Loucy (cell line): ENCODE results near the gene PDIA2.
"Not testable (repeated sequence)": the region's sequence is repeated elsewhere in the genome, so short reads cannot be mapped to it uniquely, and the experiment has no call there.

Experiments used
- H2AFZ ChIP-seq: fragments of 200-600 bp; sonication (generic); 2 replicates; pipeline ENCODE4 v1.6.0; 2016; ENCODE audit warnings: antibody characterized with exemption, mild to moderate bottlenecking, low read length, moderate library complexity
- H3F3A ChIP-seq: fragments of 200-600 bp; 2 replicates; pipeline ENCODE4 v1.6.0; 2016; ENCODE audit warnings: antibody characterized with exemption, low read depth, mild to moderate bottlenecking
- H3K27me3 ChIP-seq: fragments of 200-600 bp; sonication (generic); 2 replicates; pipeline ENCODE4 v1.6.1; 2014; ENCODE audit warnings: low read length, mild to moderate bottlenecking; ENCODE audit not compliant: insufficient read depth, poor library complexity, severe bottlenecking
- H3K36me3 ChIP-seq: fragments of 200-600 bp; sonication (generic); 2 replicates; pipeline ENCODE4 v1.6.1; 2016; ENCODE audit warnings: low read length; ENCODE audit not compliant: insufficient read depth
- H3K4me1 ChIP-seq: fragments of 200-600 bp; sonication (generic); 2 replicates; pipeline ENCODE4 v1.5.1; 2014; ENCODE audit warnings: low read length, mild to moderate bottlenecking; ENCODE audit not compliant: insufficient read depth, poor library complexity, severe bottlenecking
- H3K4me2 ChIP-seq: fragments of 200-600 bp; sonication (generic); 2 replicates; pipeline ENCODE4 v1.6.0; 2014; ENCODE audit warnings: antibody characterized with exemption, low read length, low read depth, mild to moderate bottlenecking; ENCODE audit not compliant: poor library complexity, severe bottlenecking
- H3K4me3 ChIP-seq: fragments of 200-600 bp; sonication (generic); 2 replicates; pipeline ENCODE4 v1.5.1; 2014; ENCODE audit warnings: low read length, mild to moderate bottlenecking, mixed read lengths; ENCODE audit not compliant: poor library complexity, severe bottlenecking
- H3K79me2 ChIP-seq: fragments of 200-600 bp; sonication (generic); 2 replicates; pipeline ENCODE4 v1.6.1; 2014; ENCODE audit warnings: low read length; ENCODE audit not compliant: insufficient read depth
- H3K9ac ChIP-seq: fragments of 200-600 bp; sonication (generic); 2 replicates; pipeline ENCODE4 v1.6.0; 2014; ENCODE audit warnings: mild to moderate bottlenecking, low read depth, low read length, moderate library complexity; ENCODE audit not compliant: poor library complexity, severe bottlenecking
- H3K9me2 ChIP-seq: fragments of 200-600 bp; sonication (generic); replicated peaks from 2 replicates; pipeline ENCODE4 v1.6.1; 2016; ENCODE audit warnings: low read depth, low read length, mixed read lengths
- H3K9me3 ChIP-seq: fragments of 200-600 bp; sonication (generic); 2 replicates; pipeline ENCODE4 v1.6.1; 2014; ENCODE audit warnings: mild to moderate bottlenecking, antibody characterized with exemption, low read length, low read depth; ENCODE audit not compliant: insufficient read depth
- H4K20me1 ChIP-seq: fragments of 200-600 bp; sonication (generic); 2 replicates; pipeline ENCODE4 v1.6.0; 2014; ENCODE audit warnings: antibody characterized with exemption, low read length, mild to moderate bottlenecking; ENCODE audit not compliant: insufficient read depth, poor library complexity, severe bottlenecking
- CTCF ChIP-seq: fragments of 200-600 bp; sonication (generic); conservative IDR thresholded peaks from 2 replicates; pipeline ENCODE4 v1.5.1; 2014; ENCODE audit warnings: mild to moderate bottlenecking, antibody characterized with exemption, low read length
- EZH2phosphoT487 ChIP-seq: fragments of 200-600 bp; IDR thresholded peaks from 2 replicates; pipeline ENCODE4 v1.6.1; 2018; ENCODE audit warnings: antibody characterized with exemption, mild to moderate bottlenecking, moderate library complexity, borderline replicate concordance

The PDIA2 gene

GRCh38 chr16:265711-266110 lies 17.3 kb upstream of the PDIA2 start:
- Histone ChIP-seq H3K79me2 (no peaks in the 10 kb centered on the region), H3K27me3 (no peaks in the 10 kb centered on the region), H3K4me1 (no peaks in the 10 kb centered on the region), H3F3A (no peaks in the 10 kb centered on the region), H3K9ac (no peak overlapping the region), H3K4me3 (no peak overlapping the region), H3K4me2 (no peak overlapping the region), H3K9me2 (no peaks in the 10 kb centered on the region), H3K9me3 (no peaks in the 10 kb centered on the region), H4K20me1 (no peaks in the 10 kb centered on the region), H2AFZ (no peak overlapping the region), H3K36me3 (no peaks in the 10 kb centered on the region)
- TF ChIP-seq CTCF = no peak
- TF ChIP-seq EZH2phosphoT487 = no peak

GRCh38 chr16:266258-267164 lies 16.5 kb upstream of the PDIA2 start:
- H3K79me2 ChIP-seq = no peaks in the 10 kb centered on the region
- H3K9me2 ChIP-seq = no peaks in the 10 kb centered on the region
- no peak overlapping the region for H3K4me3 ChIP-seq
- H3F3A ChIP-seq = no peaks in the 10 kb centered on the region
- no peaks in the 10 kb centered on the region for H3K36me3 ChIP-seq
- no peak overlapping the region for H3K4me2 ChIP-seq
- H3K27me3 ChIP-seq = no peaks in the 10 kb centered on the region
- H3K4me1 ChIP-seq = no peaks in the 10 kb centered on the region
- no peak overlapping the region for H3K9ac ChIP-seq
- no peak overlapping the region for H2AFZ ChIP-seq
- no peaks in the 10 kb centered on the region for H4K20me1 ChIP-seq
- no peaks in the 10 kb centered on the region for H3K9me3 ChIP-seq
- TF ChIP-seq EZH2phosphoT487 = no peak
- TF ChIP-seq CTCF = no peak

- H3K79me2 ChIP-seq, H3K9ac ChIP-seq, H3K27me3 ChIP-seq, H3K4me3 ChIP-seq, H4K20me1 ChIP-seq, H3K4me2 ChIP-seq, H3K9me2 ChIP-seq, H3K9me3 ChIP-seq, H2AFZ ChIP-seq, H3F3A ChIP-seq, H3K4me1 ChIP-seq, H3K36me3 ChIP-seq: not testable (repeated sequence)
These were observed 15.4 kb upstream of the PDIA2 start for GRCh38 chr16:267562-267961.
